Measurements from ENCODE around the gene KRTAP26-1. TPM values are rescaled to one million over a fixed set of nuclear protein-coding genes. Genes with fewer than 3 reads are reported as not detected.

The KRTAP26-1 gene
- total RNA-seq, 4 donors from 2014 or later: not detected

- intact Hi-C loops (cut with DNase I): no loop called here
- Histone ChIP-seq H3K27me3 (no peaks in the 10 kb centered on the region), H3K4me1 (no peaks in the 10 kb centered on the region), H3K4me3 (replicated peaks in 1 of 3) (no peak overlapping the region), H3K27ac (no peak overlapping the region), H3K36me3 (no peaks in the 10 kb centered on the region), H3K9me3 (no peaks in the 10 kb centered on the region)
- TF ChIP-seq, protein P1, sequence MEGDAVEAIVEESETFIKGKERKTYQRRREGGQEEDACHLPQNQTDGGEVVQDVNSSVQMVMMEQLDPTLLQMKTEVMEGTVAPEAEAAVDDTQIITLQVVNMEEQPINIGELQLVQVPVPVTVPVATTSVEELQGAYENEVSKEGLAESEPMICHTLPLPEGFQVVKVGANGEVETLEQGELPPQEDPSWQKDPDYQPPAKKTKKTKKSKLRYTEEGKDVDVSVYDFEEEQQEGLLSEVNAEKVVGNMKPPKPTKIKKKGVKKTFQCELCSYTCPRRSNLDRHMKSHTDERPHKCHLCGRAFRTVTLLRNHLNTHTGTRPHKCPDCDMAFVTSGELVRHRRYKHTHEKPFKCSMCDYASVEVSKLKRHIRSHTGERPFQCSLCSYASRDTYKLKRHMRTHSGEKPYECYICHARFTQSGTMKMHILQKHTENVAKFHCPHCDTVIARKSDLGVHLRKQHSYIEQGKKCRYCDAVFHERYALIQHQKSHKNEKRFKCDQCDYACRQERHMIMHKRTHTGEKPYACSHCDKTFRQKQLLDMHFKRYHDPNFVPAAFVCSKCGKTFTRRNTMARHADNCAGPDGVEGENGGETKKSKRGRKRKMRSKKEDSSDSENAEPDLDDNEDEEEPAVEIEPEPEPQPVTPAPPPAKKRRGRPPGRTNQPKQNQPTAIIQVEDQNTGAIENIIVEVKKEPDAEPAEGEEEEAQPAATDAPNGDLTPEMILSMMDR (IDR thresholded peaks at IDR 0.05): no peak
- no peak for TF ChIP-seq POLR2A (IDR thresholded peaks at IDR 0.05)
- DNase-seq: no peak
These were observed 6.3 kb upstream of the KRTAP26-1 start for GRCh38 chr21:30326390-30326789.

DNA sequence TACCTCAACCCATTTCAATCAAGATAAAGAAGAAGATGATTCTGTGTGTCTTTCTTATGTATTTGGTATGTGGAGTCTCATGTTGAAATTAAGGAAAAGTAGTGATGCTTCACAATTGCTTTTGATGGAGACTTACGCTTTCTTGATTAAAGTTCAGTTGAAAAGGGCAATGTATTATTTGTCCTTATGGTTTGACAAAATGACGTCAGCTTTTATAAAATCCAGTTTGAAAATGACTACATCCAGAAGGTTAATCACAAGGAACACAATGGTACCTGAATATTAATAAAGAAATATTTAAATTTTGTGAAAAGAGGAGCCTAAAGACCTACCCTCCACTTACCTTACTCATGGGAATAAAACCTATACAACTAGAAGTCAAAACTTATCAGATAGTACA is 4.4 kb downstream of the KRTAP26-1 start:
- Histone ChIP-seq H3K27ac (no peak overlapping the region), H3K9me3 (no peaks in the 10 kb centered on the region), H3K27me3 (no peaks in the 10 kb centered on the region), H3K4me1 (no peaks in the 10 kb centered on the region), H3K4me3 (replicated peaks in 1 of 3) (no peak overlapping the region), H3K36me3 (no peaks in the 10 kb centered on the region)
- DNase-seq: no peak
- TF ChIP-seq, protein P1 (IDR thresholded peaks at IDR 0.05): no peak
- no peak for TF ChIP-seq POLR2A (IDR thresholded peaks at IDR 0.05)
- WGBS, 2 donors: 91 to 94% methylated on average over 2 of the region's 2 CpGs
- intact Hi-C loops (cut with DNase I): no loop called here

GRCh38 chr21:30306884-30307283 is 13.2 kb downstream of the KRTAP26-1 start:
- no peaks in the 10 kb centered on the region for H3K27me3 ChIP-seq
- H3K36me3 ChIP-seq: no peaks in the 10 kb centered on the region
- intact Hi-C loops (cut with DNase I): no loop called here
- WGBS, 2 donors: 17 to 22% methylated on average over 2 of the region's 2 CpGs
- DNase-seq: peak; percentile 73 to 74
- no peak for TF ChIP-seq POLR2A (IDR thresholded peaks at IDR 0.05)
- TF ChIP-seq, protein P1 (IDR thresholded peaks at IDR 0.05): no peak
- H3K27ac ChIP-seq: peak overlapping the region in 1 of 3 donors; percentile 10
- peaks cover 3% of the 10 kb centered on the region for H3K9me3 ChIP-seq
- H3K4me1 ChIP-seq: peaks cover 8 to 12% of the 10 kb centered on the region in 2 donors
- no peak overlapping the region for H3K4me3 ChIP-seq (replicated peaks in 1 of 3)

GRCh38 chr21:30305136-30305535 is 15.0 kb downstream of the KRTAP26-1 start:
- intact Hi-C loops (cut with DNase I): no loop called here
- peaks cover 3% of the 10 kb centered on the region for H3K9me3 ChIP-seq
- no peaks in the 10 kb centered on the region for H3K36me3 ChIP-seq
- no peak overlapping the region for H3K4me3 ChIP-seq (replicated peaks in 1 of 3)
- TF ChIP-seq, protein P1 (IDR thresholded peaks at IDR 0.05): no peak
- no peak for TF ChIP-seq POLR2A (IDR thresholded peaks at IDR 0.05)
- DNase-seq: no peak
- no peak overlapping the region for H3K27ac ChIP-seq
- peaks cover 8 to 12% of the 10 kb centered on the region in 2 donors for H3K4me1 ChIP-seq
- WGBS, 2 donors: 56 to 80% methylated on average over 1 of the region's 1 CpG
- no peaks in the 10 kb centered on the region for H3K27me3 ChIP-seq

- Histone ChIP-seq H3K4me3 (replicated peaks in 1 of 3) (no peak within 1 kb of the TSS), H3K27me3 (no peaks in the 10 kb centered on the region), H3K36me3 (no peaks in the 10 kb centered on the region), H3K4me1 (no peaks in the 10 kb centered on the region), H3K9me3 (no peaks in the 10 kb centered on the region), H3K27ac (no peak within 1 kb of the TSS)
- TF ChIP-seq, protein P1 (IDR thresholded peaks at IDR 0.05): no peak
- TF ChIP-seq POLR2A (IDR thresholded peaks at IDR 0.05): no peak
- WGBS, 2 donors: 94 to 99% methylated on average over 2 of the region's 2 CpGs
- intact Hi-C loops (cut with DNase I): no loop called here
- no peak for DNase-seq
These were observed 30.9 kb downstream of the KRTAP26-1 start, which contains the start of gene KRTAP25-1 for GRCh38 chr21:30289215-30289614. TSS of gene KRTAP25-1 (minus strand) at chr21:30289514. CDS start at chr21:30289490, 24 bp downstream.
